ENCODE results near the gene PRKG1.

The PRKG1 gene

DNA sequence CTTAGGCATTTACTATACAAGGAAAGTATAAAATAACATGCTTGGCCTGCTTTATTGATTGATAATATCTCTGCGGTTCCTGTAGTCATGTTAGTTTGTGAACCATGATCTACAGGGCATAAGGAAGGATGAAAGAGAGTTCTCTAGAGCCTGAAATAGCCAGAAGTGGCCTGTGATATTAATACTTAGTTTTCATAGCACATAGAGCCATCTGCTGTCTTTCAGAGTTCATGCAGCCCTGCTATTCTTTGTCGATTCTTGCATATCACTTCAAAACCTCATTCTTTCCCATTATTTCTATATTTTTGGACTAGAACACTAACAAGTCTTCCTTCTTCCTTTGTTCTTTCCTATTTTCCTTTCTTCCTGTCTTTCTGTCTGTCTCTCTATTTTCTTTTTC, 26.4 kb upstream of the PRKG1 start:
- TF ChIP-seq REST (IDR thresholded peaks at IDR 0.05; ENCODE audit: insufficient read depth in 1 of 2, low read depth in 2 of 2, low read length in 2 of 2), result no peak
- TF ChIP-seq POLR2AphosphoS5 (IDR thresholded peaks at IDR 0.05; ENCODE audit: low read depth, low read length), result no peak
- no peak for TF ChIP-seq FOXP2 (optimal IDR thresholded peaks at IDR 0.05; ENCODE audit: borderline replicate concordance, extremely low read depth, extremely low read length, insufficient read depth)
- TF ChIP-seq TAF1 (IDR thresholded peaks at IDR 0.05; ENCODE audit: borderline replicate concordance, insufficient read depth, low read length), result no peak
- TF ChIP-seq SIN3A (IDR thresholded peaks at IDR 0.05; ENCODE audit: borderline replicate concordance, insufficient read depth, low read length), result no peak

DNA sequence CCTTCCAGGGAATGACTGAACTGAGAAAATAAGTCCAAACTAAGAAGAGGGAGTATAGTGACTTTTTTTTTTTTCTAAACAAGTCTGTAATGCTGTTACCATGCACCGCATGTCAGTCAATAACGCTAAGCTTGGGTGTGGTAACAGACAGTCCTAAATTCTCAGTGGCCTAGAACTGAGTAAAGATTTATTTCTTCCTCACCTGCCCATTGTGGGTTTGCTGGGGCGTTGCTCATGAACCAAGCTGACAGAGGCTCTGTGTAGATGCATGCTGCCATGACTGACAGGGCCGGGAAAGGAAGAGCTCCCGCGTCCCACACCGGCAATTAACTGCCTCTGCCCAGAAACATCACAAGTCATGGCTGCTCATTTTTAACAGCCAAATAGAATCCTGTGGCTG, 25.5 kb upstream of the PRKG1 start:
- no peak for TF ChIP-seq REST (IDR thresholded peaks at IDR 0.05; ENCODE audit: insufficient read depth in 1 of 2, low read depth in 2 of 2, low read length in 2 of 2)
- TF ChIP-seq TAF1 (IDR thresholded peaks at IDR 0.05; ENCODE audit: borderline replicate concordance, insufficient read depth, low read length), result no peak
- no peak for TF ChIP-seq FOXP2 (optimal IDR thresholded peaks at IDR 0.05; ENCODE audit: borderline replicate concordance, extremely low read depth, extremely low read length, insufficient read depth)
- TF ChIP-seq POLR2AphosphoS5 (IDR thresholded peaks at IDR 0.05; ENCODE audit: low read depth, low read length), result no peak

- TF ChIP-seq SIN3A (IDR thresholded peaks at IDR 0.05; ENCODE audit: borderline replicate concordance, insufficient read depth, low read length) (no peak), FOXP2 (optimal IDR thresholded peaks at IDR 0.05; ENCODE audit: borderline replicate concordance, extremely low read depth, extremely low read length, insufficient read depth) (no peak)
These were observed 22.1 kb upstream of the PRKG1 start for GRCh38 chr10:51052163-51052562.

- TF ChIP-seq POLR2AphosphoS5 (IDR thresholded peaks at IDR 0.05; ENCODE audit: low read depth, low read length) (no peak), FOXP2 (optimal IDR thresholded peaks at IDR 0.05; ENCODE audit: borderline replicate concordance, extremely low read depth, extremely low read length, insufficient read depth) (no peak), TAF1 (IDR thresholded peaks at IDR 0.05; ENCODE audit: borderline replicate concordance, insufficient read depth, low read length) (no peak), SIN3A (IDR thresholded peaks at IDR 0.05; ENCODE audit: borderline replicate concordance, insufficient read depth, low read length) (no peak), REST (IDR thresholded peaks at IDR 0.05; ENCODE audit: insufficient read depth in 1 of 2, low read depth in 2 of 2, low read length in 2 of 2) (no peak)
These were observed 16.4 kb upstream of the PRKG1 start for GRCh38 chr10:51057925-51058324.

GRCh38 chr10:51063166-51063565, 11.1 kb upstream of the PRKG1 start:
- TF ChIP-seq POLR2AphosphoS5 (IDR thresholded peaks at IDR 0.05; ENCODE audit: low read depth, low read length) (no peak), REST (IDR thresholded peaks at IDR 0.05; ENCODE audit: insufficient read depth in 1 of 2, low read depth in 2 of 2, low read length in 2 of 2) (no peak), SIN3A (IDR thresholded peaks at IDR 0.05; ENCODE audit: borderline replicate concordance, insufficient read depth, low read length) (no peak), TAF1 (IDR thresholded peaks at IDR 0.05; ENCODE audit: borderline replicate concordance, insufficient read depth, low read length) (no peak), FOXP2 (optimal IDR thresholded peaks at IDR 0.05; ENCODE audit: borderline replicate concordance, extremely low read depth, extremely low read length, insufficient read depth) (no peak)
